NK-92 (cell line): Measurements from ENCODE around the gene MEF2C.

Source experiments
- DNase-seq: peaks from one replicate; lab custom pipeline; 2025; ENCODE audit not compliant: unreplicated experiment; lab: John Stamatoyannopoulos, UW

MEF2C gene

GRCh38 chr5:88889189-88890069, 6.4 kb upstream of the MEF2C start:
- DNase-seq, result no peak

- no peak for DNase-seq
Observed at GRCh38 chr5:88888848-88889188, 5.8 kb upstream of the MEF2C start.

- no peak for DNase-seq
Observed at GRCh38 chr5:88888291-88888690, 5.3 kb upstream of the MEF2C start.

- no peak for DNase-seq
Observed at GRCh38 chr5:88887342-88887741, 4.4 kb upstream of the MEF2C start.

- no peak for DNase-seq
Observed at GRCh38 chr5:88886746-88887341, 3.9 kb upstream of the MEF2C start.

GRCh38 chr5:88886252-88886651, 3.3 kb upstream of the MEF2C start:
- no peak for DNase-seq

- no peak for DNase-seq
Observed at GRCh38 chr5:88885002-88885401, 2.0 kb upstream of the MEF2C start.

- DNase-seq, result no peak
Observed at GRCh38 chr5:88884608-88884877, 1.6 kb upstream of the MEF2C start.

- no peak for DNase-seq
Observed at GRCh38 chr5:88883836-88884607, 1.0 kb upstream of the MEF2C start.

- DNase-seq, result no peak
Observed at GRCh38 chr5:88882276-88883038, 527 bp downstream of the MEF2C start.

GRCh38 chr5:88881571-88881971, 1.4 kb downstream of the MEF2C start:
- no peak for DNase-seq

GRCh38 chr5:88880201-88880600, 2.8 kb downstream of the MEF2C start:
- no peak for DNase-seq

- DNase-seq, result no peak
Observed at GRCh38 chr5:88879724-88880123, 3.3 kb downstream of the MEF2C start.

- DNase-seq, result no peak
Observed at GRCh38 chr5:88878976-88879375, 4.0 kb downstream of the MEF2C start.

GRCh38 chr5:88877826-88878225, 5.2 kb downstream of the MEF2C start:
- no peak for DNase-seq

GRCh38 chr5:88876714-88877113, 6.3 kb downstream of the MEF2C start:
- no peak for DNase-seq

GRCh38 chr5:88875341-88876234, 7.4 kb downstream of the MEF2C start:
- DNase-seq, result no peak

- no peak for DNase-seq
Observed at GRCh38 chr5:88873447-88873846, 9.5 kb downstream of the MEF2C start.

GRCh38 chr5:88872971-88873370, 10.0 kb downstream of the MEF2C start:
- DNase-seq, result no peak

GRCh38 chr5:88870285-88870684, 12.7 kb downstream of the MEF2C start:
- DNase-seq, result no peak
